Activated naive CD8-positive, alpha-beta T cell (primary cell): ENCODE measurements around the gene RPN2.

ENCODE experiments used
- H3K27ac Mint-ChIP-seq: one replicate; pipeline ENCODE4 v1.8.0; 2021; ENCODE audit warnings: mixed read lengths
- H3K27me3 Mint-ChIP-seq: one replicate; pipeline ENCODE4 v1.8.0; 2021; ENCODE audit warnings: mixed read lengths
- H3K36me3 Mint-ChIP-seq: one replicate; pipeline ENCODE4 v1.8.0; 2021; ENCODE audit warnings: mixed read lengths
- H3K4me1 Mint-ChIP-seq: one replicate; pipeline ENCODE4 v1.8.0; 2021; ENCODE audit warnings: low read depth, mixed read lengths
- H3K4me3 Mint-ChIP-seq: one replicate; pipeline ENCODE4 v1.8.0; 2021; ENCODE audit warnings: mild to moderate bottlenecking, mixed read lengths
- H3K9me3 Mint-ChIP-seq: one replicate; pipeline ENCODE4 v1.8.0; 2021; ENCODE audit warnings: low read depth, mixed read lengths

The RPN2 gene

DNA sequence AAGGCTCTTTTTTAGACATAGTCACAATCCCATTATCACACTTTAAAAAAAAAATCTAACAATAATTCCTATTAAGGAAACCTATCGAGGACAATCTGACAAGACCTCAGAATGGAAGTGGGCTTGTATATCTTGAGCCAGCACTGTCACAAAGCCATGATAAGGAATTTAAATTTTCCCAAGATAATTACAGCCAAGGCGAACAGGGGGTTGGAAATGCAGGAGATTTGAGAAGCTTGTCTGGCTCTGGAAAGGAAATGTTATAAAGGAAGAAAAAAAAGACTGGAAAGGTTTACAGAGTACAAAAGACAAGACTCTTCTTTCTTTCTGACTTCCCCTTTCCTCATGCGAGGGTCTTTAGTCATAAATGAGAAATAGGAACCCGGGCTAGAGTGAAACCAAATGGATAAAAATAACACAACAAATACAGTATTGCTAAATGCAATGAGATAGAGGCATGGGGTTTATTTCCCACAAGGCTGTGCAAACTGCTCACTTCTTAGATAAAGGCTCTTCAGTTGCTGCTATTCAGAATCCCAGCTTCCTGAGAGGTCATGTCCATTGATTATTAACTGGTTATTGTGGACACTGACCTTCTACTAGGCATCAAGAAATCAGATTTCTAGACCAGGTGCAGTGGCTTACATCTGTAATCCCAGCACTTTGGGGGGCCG, 95.9 kb downstream of the RPN2 start:
- Mint-ChIP-seq H3K36me3 (no peaks in the 10 kb centered on the region), H3K4me1 (peaks cover 7% of the 10 kb centered on the region), H3K9me3 (no peaks in the 10 kb centered on the region), H3K4me3 (no peak overlapping the region), H3K27me3 (no peaks in the 10 kb centered on the region), H3K27ac (no peak overlapping the region)

DNA sequence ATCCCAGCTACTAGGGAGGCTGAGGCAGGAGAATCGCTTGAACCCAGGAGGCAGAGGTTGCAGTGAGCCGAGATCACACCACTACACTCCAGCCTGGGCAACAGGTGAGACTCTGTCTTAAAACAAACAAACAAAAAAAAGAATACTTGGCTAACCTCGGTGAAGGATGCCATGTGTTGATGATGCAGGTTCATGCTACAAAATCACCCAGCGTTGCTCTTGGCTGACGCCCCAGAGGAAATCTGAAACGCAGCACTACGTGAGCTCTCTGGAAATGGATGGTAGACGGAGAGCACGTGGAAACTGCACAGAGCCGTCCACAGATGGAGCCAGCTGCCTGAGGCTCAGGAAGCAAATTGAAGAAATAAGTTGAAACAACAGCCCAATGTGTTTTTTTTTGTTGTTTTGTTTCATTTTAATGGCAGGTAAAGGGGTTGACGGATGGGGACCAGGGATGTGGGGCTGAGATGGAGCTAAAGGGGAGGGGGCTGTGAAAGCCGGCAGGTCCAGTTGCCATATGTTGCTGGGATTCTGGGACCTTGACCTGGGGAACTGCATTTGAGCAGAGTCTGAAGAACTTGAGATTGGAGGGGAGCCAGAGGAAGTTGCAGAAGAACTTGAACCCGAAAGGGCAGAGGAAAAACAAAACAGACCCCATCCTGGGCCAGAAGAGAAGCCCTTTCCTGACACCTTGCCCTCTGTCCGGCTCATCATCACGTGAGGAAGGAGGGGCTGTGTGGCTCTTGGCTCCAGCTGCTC, 97.5 kb downstream of the RPN2 start:
- Mint-ChIP-seq H3K27ac (no peak overlapping the region), H3K9me3 (no peaks in the 10 kb centered on the region), H3K4me1 (peaks cover 7% of the 10 kb centered on the region), H3K27me3 (no peaks in the 10 kb centered on the region), H3K36me3 (no peaks in the 10 kb centered on the region), H3K4me3 (no peak overlapping the region)

GRCh38 chr20:37277253-37277593, 98.1 kb downstream of the RPN2 start:
- Mint-ChIP-seq H3K9me3 (no peaks in the 10 kb centered on the region), H3K27me3 (no peaks in the 10 kb centered on the region), H3K4me1 (peaks cover 7% of the 10 kb centered on the region), H3K27ac (no peak overlapping the region), H3K36me3 (no peaks in the 10 kb centered on the region), H3K4me3 (no peak overlapping the region)

DNA sequence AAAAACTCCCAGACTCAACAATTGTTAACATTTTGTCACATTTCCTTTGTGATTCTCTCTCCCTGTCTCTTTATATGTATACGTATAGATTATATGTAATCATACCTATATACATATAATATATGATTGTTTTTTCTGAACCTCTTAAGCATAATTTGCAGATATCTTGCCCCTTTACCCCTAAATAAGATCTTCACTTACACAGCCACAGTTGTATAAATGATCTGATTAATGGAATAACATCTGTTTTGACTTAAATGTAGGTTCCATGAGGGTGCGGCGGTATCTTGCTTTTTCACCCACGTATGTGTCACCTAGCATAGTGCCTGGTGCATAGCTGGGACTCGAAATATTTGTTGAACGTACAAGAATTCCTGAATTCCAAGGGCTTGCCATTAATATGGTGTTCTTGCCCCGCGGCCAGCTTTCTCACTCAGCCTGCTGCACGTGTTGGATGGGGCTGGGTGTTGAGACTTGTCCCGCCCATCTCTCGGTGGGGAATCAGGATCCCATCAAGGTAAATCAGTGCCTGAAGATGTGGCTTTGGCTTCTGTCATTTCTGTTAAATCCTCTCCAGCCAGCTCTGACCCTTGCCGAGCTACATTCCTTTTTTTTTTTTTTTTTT, 99.9 kb downstream of the RPN2 start:
- Mint-ChIP-seq H3K27me3 (no peaks in the 10 kb centered on the region), H3K4me1 (peaks cover 7% of the 10 kb centered on the region), H3K9me3 (no peaks in the 10 kb centered on the region), H3K4me3 (no peak overlapping the region), H3K36me3 (no peaks in the 10 kb centered on the region), H3K27ac (no peak overlapping the region)

DNA sequence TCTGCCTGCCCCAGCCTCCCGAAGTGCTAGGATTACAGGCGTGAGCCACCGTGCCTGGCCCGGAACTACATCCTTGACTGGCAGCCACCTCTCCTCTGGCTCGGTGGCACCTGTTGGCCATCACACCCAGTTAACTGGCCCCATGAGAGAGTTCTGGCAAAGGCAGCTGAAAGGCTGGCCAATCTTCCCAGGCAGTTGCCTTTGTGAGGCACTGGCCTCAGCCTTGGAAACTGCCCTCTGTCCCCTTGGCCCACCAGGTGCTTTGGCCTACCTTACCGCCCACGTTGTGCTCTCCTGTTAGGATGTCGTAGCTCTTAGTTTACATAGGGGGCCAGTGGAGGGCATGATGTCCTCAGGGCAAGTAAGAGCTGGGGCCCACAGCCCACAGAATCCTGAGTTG, 100.7 kb downstream of the RPN2 start:
- no peaks in the 10 kb centered on the region for H3K36me3 Mint-ChIP-seq
- H3K4me3 Mint-ChIP-seq, result no peak overlapping the region
- no peaks in the 10 kb centered on the region for H3K27me3 Mint-ChIP-seq
- no peak overlapping the region for H3K27ac Mint-ChIP-seq
- peaks cover 7% of the 10 kb centered on the region for H3K4me1 Mint-ChIP-seq
- no peaks in the 10 kb centered on the region for H3K9me3 Mint-ChIP-seq

GRCh38 chr20:37280403-37280802, 101.3 kb downstream of the RPN2 start:
- Mint-ChIP-seq H3K9me3 (no peaks in the 10 kb centered on the region), H3K27ac (no peak overlapping the region), H3K36me3 (no peaks in the 10 kb centered on the region), H3K4me1 (peaks cover 7% of the 10 kb centered on the region), H3K4me3 (no peak overlapping the region), H3K27me3 (no peaks in the 10 kb centered on the region)

GRCh38 chr20:37282556-37282955, 103.4 kb downstream of the RPN2 start:
- Mint-ChIP-seq H3K9me3 (no peaks in the 10 kb centered on the region), H3K4me1 (no peaks in the 10 kb centered on the region), H3K27ac (no peak overlapping the region), H3K36me3 (no peaks in the 10 kb centered on the region), H3K4me3 (no peak overlapping the region), H3K27me3 (no peaks in the 10 kb centered on the region)

- no peak overlapping the region for H3K4me3 Mint-ChIP-seq
- H3K27ac Mint-ChIP-seq, result no peak overlapping the region
- no peaks in the 10 kb centered on the region for H3K36me3 Mint-ChIP-seq
- H3K4me1 Mint-ChIP-seq, result peaks cover 2% of the 10 kb centered on the region
- no peaks in the 10 kb centered on the region for H3K9me3 Mint-ChIP-seq
- H3K27me3 Mint-ChIP-seq, result no peaks in the 10 kb centered on the region
These were observed 104.5 kb downstream of the RPN2 start for GRCh38 chr20:37283530-37284195.

GRCh38 chr20:37284691-37285161, 105.6 kb downstream of the RPN2 start:
- Mint-ChIP-seq H3K9me3 (no peaks in the 10 kb centered on the region), H3K4me3 (no peak overlapping the region), H3K27me3 (no peaks in the 10 kb centered on the region), H3K36me3 (no peaks in the 10 kb centered on the region), H3K4me1 (peaks cover 5% of the 10 kb centered on the region), H3K27ac (no peak overlapping the region)

GRCh38 chr20:37285664-37286374, 106.7 kb downstream of the RPN2 start:
- H3K36me3 Mint-ChIP-seq, result no peaks in the 10 kb centered on the region
- no peak overlapping the region for H3K27ac Mint-ChIP-seq
- H3K4me1 Mint-ChIP-seq, result peaks cover 11% of the 10 kb centered on the region
- H3K27me3 Mint-ChIP-seq, result no peaks in the 10 kb centered on the region
- no peak overlapping the region for H3K4me3 Mint-ChIP-seq
- H3K9me3 Mint-ChIP-seq, result no peaks in the 10 kb centered on the region

GRCh38 chr20:37288091-37288490, 109.0 kb downstream of the RPN2 start:
- no peaks in the 10 kb centered on the region for H3K27me3 Mint-ChIP-seq
- peak overlapping the region; percentile 83 for H3K27ac Mint-ChIP-seq
- H3K4me3 Mint-ChIP-seq, result peak overlapping the region; percentile 49
- H3K4me1 Mint-ChIP-seq, result peaks cover 23% of the 10 kb centered on the region
- no peaks in the 10 kb centered on the region for H3K9me3 Mint-ChIP-seq
- H3K36me3 Mint-ChIP-seq, result peaks cover 10% of the 10 kb centered on the region

- H3K9me3 Mint-ChIP-seq, result no peaks in the 10 kb centered on the region
- no peaks in the 10 kb centered on the region for H3K27me3 Mint-ChIP-seq
- peak overlapping the region; percentile 94 for H3K27ac Mint-ChIP-seq
- H3K36me3 Mint-ChIP-seq, result peaks cover 19% of the 10 kb centered on the region
- peak overlapping the region; percentile 92 for H3K4me3 Mint-ChIP-seq
- peaks cover 41% of the 10 kb centered on the region for H3K4me1 Mint-ChIP-seq
These were observed 111.2 kb downstream of the RPN2 start for GRCh38 chr20:37290158-37290810.
